Stimulated activated CD4-positive, alpha-beta T cell treated with anti-CD3 and anti-CD28 coated beads, Interleukin-4, amount 100 ng/mL, for 48 hours (primary cell): ENCODE measurements around the gene RFX3.

Experiments used
- DNase-seq, 2 donors: peaks; one replicate each; pipeline ENCODE4 v3.0.0-alpha.2; 2020; ENCODE audit warnings: low read depth in 2 of 2

Gene RFX3

DNA sequence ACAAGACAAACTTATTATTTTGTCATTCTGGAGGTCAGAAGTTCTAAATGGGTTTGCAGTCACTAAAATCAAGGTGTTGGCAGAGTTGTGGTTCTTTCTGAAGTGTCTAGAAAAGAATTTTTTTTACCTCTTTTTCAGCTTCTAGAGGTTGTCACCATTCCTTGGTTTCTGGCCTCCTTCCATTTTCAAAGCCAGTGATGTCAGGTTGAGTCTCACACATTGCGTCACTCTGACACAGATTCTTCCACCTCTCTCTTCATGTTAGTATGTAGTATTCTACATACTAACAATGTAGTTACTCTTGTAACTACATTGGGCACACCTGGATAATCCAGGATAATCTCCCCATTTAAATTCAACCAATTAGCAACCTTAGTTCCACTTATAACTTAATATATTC lies 290.3 kb downstream of the RFX3 start:
- no peak for DNase-seq

DNA sequence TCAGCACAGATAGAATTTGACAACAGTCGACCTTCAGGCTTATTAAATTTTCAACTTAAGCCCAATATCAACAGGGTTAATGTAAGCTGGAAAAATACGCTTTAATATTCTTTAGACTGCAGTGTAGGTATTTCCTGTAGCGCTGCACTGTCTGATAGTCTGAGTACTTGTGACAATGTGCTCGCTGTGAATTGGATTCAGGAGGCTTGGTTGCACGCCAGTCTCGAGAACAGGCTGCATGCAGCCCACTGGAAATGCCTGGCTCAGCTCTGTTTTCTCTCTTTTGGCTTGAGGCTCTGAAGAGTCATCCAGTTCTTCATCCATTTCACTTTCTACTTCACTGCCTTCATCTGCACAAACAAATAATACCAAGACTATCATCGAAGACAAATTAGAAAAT lies 300.9 kb downstream of the RFX3 start:
- DNase-seq: no peak

DNA sequence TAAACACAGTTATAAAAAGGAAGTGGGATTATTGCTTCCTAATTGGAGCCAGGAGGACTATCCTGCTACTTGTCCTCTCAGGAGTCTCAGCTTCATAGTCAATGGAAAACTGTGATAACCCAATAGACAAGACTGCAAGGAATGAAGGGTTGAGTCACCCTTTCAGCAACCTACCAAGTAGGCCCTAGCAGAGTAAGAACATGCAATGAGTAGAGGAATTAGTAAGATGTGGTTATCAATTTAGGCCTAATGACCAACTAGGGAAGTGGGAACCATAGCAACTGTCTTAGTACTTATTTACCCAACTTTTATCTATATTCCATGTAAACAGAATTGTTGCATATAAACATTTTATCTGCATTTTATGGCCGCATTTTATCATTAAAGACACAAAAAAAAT lies 310.1 kb downstream of the RFX3 start:
- DNase-seq: no peak

DNA sequence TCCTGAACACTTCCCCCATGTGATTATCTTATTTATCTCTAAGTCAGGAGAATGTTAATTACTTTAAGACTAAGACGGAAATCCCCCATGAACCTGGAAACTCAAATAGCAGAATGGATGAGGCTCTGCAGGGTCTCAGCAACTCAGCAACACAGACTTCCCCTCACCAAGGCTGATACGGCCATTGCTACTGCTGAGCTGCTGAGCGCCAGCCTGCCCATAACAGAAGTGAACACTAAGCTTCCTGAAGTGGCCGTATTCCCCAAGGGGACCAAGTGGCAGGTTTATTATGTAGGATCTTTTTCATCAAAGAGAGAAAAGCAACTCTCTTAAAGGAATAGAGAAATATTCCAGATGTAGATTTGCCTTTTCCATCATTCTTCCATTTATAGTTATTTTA lies 311.1 kb downstream of the RFX3 start:
- no peak for DNase-seq

DNA sequence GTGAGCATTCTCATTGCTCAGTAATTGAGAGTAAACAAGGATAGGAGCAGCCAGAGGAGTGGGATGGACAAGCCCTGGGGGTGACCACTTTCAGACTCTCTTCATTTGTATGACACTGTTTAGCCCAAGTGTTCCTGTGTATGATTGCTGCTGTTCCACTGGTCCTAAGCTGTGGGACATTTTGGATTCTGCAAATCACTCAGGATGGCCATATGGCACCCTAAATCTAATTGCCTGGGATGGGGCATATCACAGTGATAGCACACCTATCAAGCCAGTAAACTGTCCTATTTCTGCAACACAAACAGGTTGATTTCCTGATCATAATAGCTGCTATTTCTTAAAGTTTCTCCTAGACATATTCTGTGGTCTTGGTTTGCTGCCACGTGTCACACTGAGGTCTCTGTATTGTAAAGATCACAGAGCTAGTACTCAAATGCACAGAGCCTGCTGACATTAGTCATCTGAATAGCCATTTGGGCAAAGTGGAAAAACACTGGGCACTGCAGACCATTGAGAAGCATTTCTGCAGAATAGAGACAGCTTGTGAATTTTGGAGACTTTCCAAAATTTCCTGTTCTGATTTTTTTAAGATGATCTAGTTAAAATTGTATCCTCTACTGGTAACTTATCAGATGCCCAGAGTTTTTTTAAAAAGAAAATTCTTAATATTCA lies 320.2 kb downstream of the RFX3 start:
- DNase-seq: no peak

DNA sequence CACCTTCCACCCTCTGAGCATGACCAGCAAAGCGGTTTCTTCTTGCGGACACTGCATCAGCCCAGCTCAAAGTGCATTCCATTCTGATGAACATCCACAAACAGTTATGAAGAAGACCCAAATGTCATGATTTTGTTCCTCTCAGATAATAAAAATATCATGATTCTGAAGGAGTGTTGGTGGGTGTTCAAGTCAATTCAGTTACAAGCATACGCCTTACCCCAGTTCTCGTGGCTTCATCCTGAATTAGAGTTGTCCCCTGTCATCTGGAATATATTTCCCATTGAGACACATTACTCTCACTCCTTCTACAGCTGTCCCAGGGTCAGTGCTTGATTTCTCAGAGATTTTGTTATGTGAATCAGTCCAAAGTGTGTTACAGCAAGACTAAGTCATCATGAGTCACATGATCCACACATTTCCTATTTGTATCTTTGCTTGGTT lies 325.4 kb downstream of the RFX3 start:
- no peak for DNase-seq

DNA sequence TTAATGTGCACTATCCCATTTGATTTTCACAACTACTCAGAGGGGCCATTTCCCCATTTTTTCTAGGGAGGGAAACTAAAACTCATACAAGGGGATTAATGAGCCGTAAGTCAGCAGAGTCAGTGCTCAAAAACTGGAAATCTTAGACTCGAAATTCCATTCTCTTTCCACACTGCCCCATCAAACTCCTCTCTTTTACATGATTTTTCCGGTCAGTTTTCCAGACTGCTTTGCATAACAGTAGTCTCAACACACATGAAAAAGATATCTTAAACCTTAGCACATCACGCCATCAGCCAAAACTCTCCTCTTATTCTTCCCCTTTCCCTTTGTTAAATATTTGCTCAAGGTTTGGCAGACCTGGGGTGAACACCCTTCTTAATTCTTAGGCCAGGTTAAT lies 332.0 kb downstream of the RFX3 start:
- no peak for DNase-seq

DNA sequence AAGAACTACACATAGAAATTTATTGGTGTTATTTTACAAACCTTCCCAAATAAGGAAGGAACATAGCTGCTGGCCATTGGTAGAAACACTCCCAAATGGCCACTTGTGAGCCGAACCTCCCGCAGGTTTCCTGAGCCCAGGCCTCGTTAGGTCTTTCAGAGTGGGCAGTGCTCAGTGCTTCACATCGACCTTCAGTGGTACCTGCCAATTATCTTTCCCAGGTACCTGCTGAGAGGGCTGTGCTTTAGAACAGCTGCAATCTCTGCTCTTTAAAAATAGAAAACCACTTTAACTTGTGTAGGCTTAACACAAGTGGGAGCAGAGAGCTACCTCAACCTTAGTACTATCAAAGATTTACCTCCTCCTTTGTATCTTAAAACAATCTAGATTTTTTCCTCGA lies 334.1 kb downstream of the RFX3 start:
- DNase-seq: no peak

DNA sequence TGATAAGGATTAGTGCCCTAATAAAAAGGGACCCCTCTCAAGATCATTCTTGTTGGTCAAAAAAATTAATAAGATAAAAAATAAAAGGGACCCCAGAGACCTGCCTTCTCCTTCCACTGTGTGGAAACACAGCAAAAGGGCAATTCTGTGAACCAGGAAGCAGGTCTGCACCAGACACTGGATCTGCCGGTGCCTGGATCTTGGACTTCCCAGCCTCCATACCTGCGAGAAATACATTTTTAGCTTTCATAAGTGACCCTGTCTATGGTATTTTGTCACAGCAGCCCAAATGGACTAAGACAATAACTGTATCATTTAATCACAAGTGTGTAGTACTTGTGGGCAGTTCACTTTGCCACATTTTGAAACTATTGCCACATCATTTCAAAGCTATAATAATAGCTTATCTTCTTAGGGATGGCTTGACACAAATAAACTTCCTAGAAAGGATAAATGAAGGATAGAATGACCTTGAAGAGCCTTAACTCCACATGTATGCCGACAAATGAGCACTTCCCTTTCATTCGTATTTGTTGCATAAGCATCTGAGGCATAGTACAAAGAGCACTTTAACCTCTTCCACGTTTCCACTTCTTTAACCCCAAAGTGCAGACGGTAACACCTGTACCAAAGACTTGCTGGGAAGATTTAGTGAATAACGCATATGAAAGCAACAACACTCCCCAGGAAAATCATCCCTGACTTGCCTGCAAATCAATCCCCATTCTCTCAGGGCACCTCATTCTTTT lies 336.5 kb downstream of the RFX3 start:
- DNase-seq: no peak

DNA sequence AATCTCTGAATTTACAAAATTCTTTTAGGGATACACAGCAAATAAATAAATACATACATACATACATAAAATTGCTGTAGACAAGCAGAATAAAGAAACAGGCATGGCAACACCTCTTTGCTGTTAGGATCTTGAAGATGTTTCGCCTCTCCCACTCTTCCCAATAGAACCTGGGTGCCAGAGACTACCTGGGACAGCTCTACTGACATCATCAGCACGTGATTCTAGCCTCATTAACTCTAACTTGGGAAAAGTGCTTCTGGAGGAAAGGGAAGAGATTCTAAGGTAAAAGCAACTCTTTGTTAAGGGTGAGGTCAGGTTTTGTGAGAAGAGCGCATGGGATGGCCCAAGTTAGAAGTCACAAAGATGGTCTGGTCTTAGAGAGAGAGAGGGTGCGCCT lies 339.1 kb downstream of the RFX3 start:
- no peak for DNase-seq

DNA sequence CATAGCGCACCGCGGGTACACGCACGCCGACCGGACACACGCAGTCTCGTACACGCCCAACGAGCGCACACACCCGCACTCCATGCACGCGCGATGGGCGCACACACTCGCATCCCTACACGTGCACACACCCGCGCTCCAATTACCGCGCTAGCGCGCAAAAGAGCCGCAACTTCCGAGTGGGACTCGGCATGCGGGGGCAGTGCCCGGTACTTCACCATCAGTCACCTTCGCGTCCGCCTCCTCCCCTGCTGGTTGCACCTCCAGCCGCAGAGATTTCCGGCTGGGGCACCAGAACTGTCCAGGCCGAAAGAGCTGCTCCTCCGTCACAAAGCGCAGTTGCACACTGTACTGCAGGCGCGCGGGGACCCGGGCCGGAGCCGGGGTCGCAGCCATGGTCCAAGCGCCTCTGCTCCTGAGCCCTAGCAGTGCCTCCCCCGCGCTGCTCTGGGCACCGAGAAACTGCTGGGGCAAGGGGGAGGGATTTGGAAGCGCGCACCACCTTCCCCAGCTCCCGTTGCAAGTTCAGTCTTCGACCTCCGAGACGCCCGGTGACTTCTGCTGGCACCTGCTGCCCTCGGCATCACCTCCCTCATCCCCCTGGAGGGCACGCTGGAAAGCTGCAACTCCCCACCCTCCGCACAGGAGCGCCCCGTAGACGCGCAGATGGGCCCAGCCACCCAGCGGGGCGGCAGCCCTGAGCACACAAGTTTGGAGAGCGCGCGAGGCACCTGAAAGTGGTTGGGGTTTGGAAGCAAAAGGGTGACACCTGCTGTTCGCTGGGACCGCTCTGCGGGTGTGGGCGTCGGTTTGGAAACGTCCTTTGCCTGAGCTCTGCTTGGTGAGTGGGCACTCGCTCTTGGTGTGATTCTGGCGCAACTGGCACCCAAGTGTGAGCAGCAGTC lies 344.5 kb downstream of the RFX3 start:
- peak; percentile 31 to 34 for DNase-seq

DNA sequence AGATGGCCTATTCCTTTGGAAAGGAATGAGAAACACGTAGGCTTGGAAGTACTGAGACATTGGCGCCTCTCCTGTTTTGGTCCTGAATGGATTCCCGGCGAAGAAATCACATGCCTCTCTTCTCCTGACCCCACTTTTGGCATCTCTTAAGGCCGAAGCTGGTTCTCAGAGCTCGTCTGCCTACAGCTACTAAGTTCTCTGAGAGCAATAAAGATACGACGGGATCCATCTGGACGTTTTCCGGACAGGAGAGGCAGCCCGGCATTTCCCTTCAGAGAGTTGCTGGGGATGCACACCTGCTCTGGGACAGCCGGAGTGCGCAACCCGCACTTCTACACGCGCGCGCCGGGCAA lies 345.1 kb downstream of the RFX3 start:
- DNase-seq: no peak

DNA sequence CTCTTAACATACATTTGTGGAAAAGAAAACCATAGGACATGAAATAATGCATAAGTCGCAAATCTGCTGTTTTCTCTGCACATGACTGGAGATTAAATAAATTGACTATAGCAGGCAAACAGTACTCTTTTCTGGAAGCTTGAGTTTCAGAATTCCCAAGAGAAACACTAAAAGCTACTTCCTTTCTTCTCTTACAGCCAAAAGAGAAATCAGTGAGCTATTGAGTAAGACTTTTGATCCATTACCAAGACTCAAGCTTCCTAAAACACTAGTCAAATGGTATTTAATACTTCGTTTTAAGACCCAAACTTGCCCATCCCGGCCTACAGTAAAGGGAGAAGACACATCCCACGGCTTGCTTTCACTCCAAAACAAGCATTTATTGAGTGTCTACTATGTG lies 346.1 kb downstream of the RFX3 start:
- no peak for DNase-seq

DNA sequence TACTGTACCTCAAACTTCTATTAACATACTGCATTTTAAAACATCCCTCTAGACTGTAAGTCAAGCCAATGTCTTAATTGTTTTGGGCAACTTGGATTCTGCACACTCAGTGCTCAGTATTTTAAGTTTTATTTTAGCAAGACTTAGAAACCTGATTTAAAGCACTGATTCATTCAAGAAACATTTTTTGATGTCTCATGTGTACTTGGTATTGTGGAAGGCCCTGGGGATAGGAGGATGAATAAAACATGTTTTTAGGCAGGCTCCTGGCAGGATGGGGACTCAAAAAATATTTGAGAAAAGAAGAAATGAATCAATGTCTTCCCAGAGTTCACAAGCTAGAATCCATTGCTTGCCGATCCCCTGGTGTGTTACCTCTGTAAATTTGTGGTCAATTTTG lies 347.9 kb downstream of the RFX3 start:
- DNase-seq: no peak

DNA sequence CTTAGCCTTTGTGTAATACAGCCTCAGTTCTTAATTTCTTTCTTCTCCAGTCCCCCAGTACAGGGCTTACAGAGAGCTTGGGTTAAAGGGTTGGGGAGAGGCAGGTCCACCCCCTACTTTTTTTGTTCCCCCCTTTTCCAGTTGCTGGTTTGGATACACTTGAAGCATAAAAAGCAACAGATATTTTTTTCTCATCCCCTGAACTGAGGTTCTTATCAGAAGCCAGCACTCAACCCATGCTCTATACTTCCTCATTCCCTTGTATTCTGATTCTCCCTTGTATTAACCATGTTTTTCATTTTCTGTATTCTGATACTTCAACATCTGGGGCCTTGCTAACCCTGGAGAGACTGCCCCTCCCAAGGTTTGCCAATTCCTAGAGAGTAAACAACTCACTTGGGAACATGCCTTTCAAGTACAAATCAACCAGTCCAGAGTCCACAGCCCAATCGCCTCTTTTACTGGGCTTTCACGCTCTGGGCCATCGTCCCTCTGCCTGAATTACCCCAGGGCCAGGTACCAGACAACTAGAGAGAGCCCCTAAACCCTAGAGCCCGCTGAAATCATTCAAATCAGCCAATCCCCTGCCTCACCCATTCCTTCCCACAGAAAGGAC lies 348.5 kb downstream of the RFX3 start:
- no peak for DNase-seq

DNA sequence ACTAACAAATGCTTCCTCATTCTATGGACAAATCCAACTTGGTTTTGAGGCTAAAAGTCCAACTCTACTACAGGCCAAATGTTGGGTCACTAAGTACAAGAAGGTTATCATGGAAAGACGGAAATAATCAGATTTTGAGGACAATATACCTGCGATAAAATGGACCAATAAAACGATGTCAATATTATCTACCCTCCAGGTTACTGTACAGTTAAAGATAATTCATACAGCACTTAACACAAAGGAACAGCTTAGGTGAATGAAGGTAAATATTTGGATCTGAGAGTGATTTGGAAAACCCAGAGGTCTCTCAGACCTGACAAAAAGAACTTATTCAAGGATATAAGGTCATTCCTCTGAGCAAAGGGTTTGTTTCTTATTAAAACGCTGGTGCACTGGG lies 352.4 kb downstream of the RFX3 start:
- DNase-seq: no peak

DNA sequence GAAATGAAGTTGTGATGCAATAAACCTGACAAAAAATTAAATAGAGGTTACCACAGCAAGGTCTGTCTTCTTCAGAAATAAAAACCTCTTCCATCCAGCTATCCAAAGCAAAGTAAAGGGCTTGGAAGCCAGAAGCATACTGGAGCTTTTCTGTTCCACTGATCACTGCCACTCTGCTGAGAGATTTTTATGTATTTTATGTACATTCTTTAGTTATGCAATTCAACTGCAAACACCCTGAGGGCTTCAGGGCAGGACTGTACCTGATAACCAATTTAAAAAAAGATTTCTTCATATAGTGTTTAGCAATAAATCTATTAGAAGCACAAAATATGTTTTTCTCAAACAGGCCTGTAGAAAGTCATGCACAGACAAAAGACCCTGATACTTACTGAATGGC lies 355.0 kb downstream of the RFX3 start:
- DNase-seq: no peak
